MCF 10A (cell line): ENCODE data around the gene HYLS1. TPM values are rescaled to one million over a fixed set of nuclear protein-coding genes. Genes with fewer than 3 reads are reported as not detected.
"Not testable (repeated sequence)": the region's sequence is repeated elsewhere in the genome, so short reads cannot be mapped to it uniquely, and the experiment has no call there.

Experiments used
- Bru-seq: library from RNA; stranded (reverse); fragments of 400-500 nt; gene quantifications from one replicate; lab custom pipeline; 2021; lab: Mats Ljungman, UMichigan
- BruChase-seq, 2 experiments: library from RNA; stranded (reverse); fragments of 400-500 nt; gene quantifications; one replicate each; lab custom pipeline; 2021; lab: Mats Ljungman, UMichigan
- BruUV-seq: library from RNA; stranded (reverse); fragments of 400-500 nt; replicated peaks from 2 replicates; lab custom pipeline; 2021; lab: Mats Ljungman, UMichigan
- CTCF ChIA-PET: fragments of 300-600 bp; sonication (Branson Sonifier 250); formaldehyde crosslinking; extraction: SDS; loops from one replicate; lab custom pipeline; 2021; ENCODE audit warnings: antibody characterized with exemption, inconsistent platforms; lab: Yijun Ruan, JAX
- POLR2A ChIA-PET: fragments of 300-600, 350-650 bp; sonication (Branson Sonifier 250); formaldehyde crosslinking; extraction: SDS; loops from one replicate; lab custom pipeline; 2020; ENCODE audit warnings: antibody characterized with exemption, inconsistent platforms; lab: Yijun Ruan, JAX
- DNase-seq: peaks from one replicate; pipeline ENCODE4 v3.0.0-alpha.2; 2018; ENCODE audit not compliant: unreplicated experiment
- H3K27ac Mint-ChIP-seq: one replicate; pipeline ENCODE4 v1.8.0; 2022; ENCODE audit warnings: mild to moderate bottlenecking, low read depth, mixed read lengths; ENCODE audit not compliant: unreplicated experiment
- H3K27me3 Mint-ChIP-seq: one replicate; pipeline ENCODE4 v1.8.0; 2022; ENCODE audit warnings: mixed read lengths; ENCODE audit not compliant: insufficient read depth, unreplicated experiment
- H3K36me3 Mint-ChIP-seq: one replicate; pipeline ENCODE4 v1.8.0; 2022; ENCODE audit warnings: mild to moderate bottlenecking, moderate library complexity, mixed read lengths; ENCODE audit not compliant: insufficient read depth, unreplicated experiment
- H3K4me1 Mint-ChIP-seq: one replicate; pipeline ENCODE4 v1.8.0; 2022; ENCODE audit warnings: mixed read lengths; ENCODE audit not compliant: insufficient read depth, unreplicated experiment
- H3K4me3 Mint-ChIP-seq: one replicate; pipeline ENCODE4 v1.8.0; 2022; ENCODE audit warnings: mild to moderate bottlenecking, moderate library complexity, mixed read lengths; ENCODE audit not compliant: unreplicated experiment
- H3K9me3 Mint-ChIP-seq: one replicate; pipeline ENCODE4 v1.8.0; 2022; ENCODE audit warnings: mixed read lengths; ENCODE audit not compliant: unreplicated experiment
- intact Hi-C: fragments of 100-400 bp; cut with micrococcal nuclease; formaldehyde crosslinking; loops from 2 replicates; pipeline ENCODE4 v1.14.1; 2022
- long read RNA-seq: library from polyadenylated mRNA; stranded (forward); transcript quantifications from one replicate; pipeline ENCODE4 v2.0.0, GENCODE V29; 2022
- total RNA-seq: library from RNA; stranded (reverse); gene quantifications from 2 replicates; pipeline ENCODE4 v1.2.3, GENCODE V29; 2022
- TF ChIP-seq, protein P1 (sequence below): fragments of 200-600 bp; IDR thresholded peaks from one replicate; pipeline ENCODE4 v1.8.0; 2022; ENCODE audit warnings: antibody characterized with exemption, mild to moderate bottlenecking; ENCODE audit not compliant: unreplicated experiment

Gene HYLS1
- 7.9 and 10.2 TPM in 2 replicates for total RNA-seq
- percentile 70 among the genes with signal in this experiment for Bru-seq, nascent RNA
- percentile 25 among the genes with signal in this experiment for BruChase-seq, experiment 1, labeled RNA remaining after a 6-hour chase
- percentile 58 among the genes with signal in this experiment for BruChase-seq, experiment 2, labeled RNA remaining after a 2-hour chase
- long read RNA-seq, transcript HYLS1-202 (3 exons, 2,061 nt) = major isoform, 30 of 37 reads
- long read RNA-seq, partial matches to known transcripts = 1 of 37 reads
- long read RNA-seq, other reads (novel, unspliced or antisense) = 6 of 37 reads

- intact Hi-C loops = no loop called here
- TF ChIP-seq, protein P1, sequence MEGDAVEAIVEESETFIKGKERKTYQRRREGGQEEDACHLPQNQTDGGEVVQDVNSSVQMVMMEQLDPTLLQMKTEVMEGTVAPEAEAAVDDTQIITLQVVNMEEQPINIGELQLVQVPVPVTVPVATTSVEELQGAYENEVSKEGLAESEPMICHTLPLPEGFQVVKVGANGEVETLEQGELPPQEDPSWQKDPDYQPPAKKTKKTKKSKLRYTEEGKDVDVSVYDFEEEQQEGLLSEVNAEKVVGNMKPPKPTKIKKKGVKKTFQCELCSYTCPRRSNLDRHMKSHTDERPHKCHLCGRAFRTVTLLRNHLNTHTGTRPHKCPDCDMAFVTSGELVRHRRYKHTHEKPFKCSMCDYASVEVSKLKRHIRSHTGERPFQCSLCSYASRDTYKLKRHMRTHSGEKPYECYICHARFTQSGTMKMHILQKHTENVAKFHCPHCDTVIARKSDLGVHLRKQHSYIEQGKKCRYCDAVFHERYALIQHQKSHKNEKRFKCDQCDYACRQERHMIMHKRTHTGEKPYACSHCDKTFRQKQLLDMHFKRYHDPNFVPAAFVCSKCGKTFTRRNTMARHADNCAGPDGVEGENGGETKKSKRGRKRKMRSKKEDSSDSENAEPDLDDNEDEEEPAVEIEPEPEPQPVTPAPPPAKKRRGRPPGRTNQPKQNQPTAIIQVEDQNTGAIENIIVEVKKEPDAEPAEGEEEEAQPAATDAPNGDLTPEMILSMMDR = no peak
- H3K9me3 Mint-ChIP-seq = no peaks in the 10 kb centered on the region
- H3K27me3 Mint-ChIP-seq = no peaks in the 10 kb centered on the region
- ChIA-PET CTCF (interaction anchor here (0.5 to 2.3 kb wide), 19 partner anchors 8 to 1893 kb away, joined by 3 to 18 read pairs (median 4); partner anchors contain the start of genes PUS3 and STT3A), POLR2A (interaction anchor here (0.6 to 3.0 kb wide), 20 partner anchors 9 to 1214 kb away, joined by 3 to 25 read pairs (median 4); partner anchors contain the start of genes CHEK1, EI24, PUS3 and RPUSD4)
- no TSS peak for BruUV-seq
- DNase-seq = peak; percentile 96
- no peaks in the 10 kb centered on the region for H3K36me3 Mint-ChIP-seq
- H3K4me1 Mint-ChIP-seq = peaks cover 15% of the 10 kb centered on the region
- peak within 1 kb of the TSS; percentile 83 for H3K4me3 Mint-ChIP-seq
- peak within 1 kb of the TSS; percentile 70 for H3K27ac Mint-ChIP-seq
Observed at GRCh38 chr11:125887373-125888324, at the start of gene HYLS1. HYLS1 (plus strand) TSS chr11:125887668; CDS start chr11:125899369, 11,701 bp downstream.

GRCh38 chr11:125842321-125842948, 45.0 kb upstream of the HYLS1 start:
- no TSS peak for BruUV-seq
- Mint-ChIP-seq H3K9me3 (peaks cover 22% of the 10 kb centered on the region), H3K27ac (no peak overlapping the region), H3K4me1 (no peaks in the 10 kb centered on the region), H3K36me3 (peaks cover 6% of the 10 kb centered on the region), H3K27me3 (no peaks in the 10 kb centered on the region), H3K4me3 (no peak overlapping the region)
- DNase-seq = no peak
- TF ChIP-seq, protein P1 = no peak
- CTCF ChIA-PET = interaction anchor here (0.6 kb wide), 1 partner anchor 55 kb away, joined by 3 read pairs; no protein-coding TSS in a partner anchor
- intact Hi-C loops = no loop called here
- POLR2A ChIA-PET = interaction anchor here (0.6 kb wide), 1 partner anchor 20 kb away, joined by 4 read pairs; no protein-coding TSS in a partner anchor

DNA sequence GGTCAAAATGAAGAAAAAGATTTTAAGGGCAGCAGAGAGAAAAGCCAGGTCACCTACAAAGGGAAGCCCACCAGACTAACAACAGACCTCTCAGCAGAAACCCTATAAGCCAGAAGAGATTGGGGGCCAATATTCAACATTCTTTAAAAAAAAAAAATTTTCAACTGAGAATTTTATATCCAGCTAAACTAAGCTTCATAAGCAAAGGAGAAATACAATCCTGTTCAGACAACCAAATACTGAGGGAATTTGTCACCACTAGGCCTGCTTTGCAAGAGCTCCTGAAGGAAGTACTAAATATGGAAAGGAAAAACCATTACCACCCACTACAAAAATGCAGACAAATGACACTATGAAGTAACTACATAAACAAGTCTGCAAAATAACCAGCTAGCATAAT, 41.3 kb upstream of the HYLS1 start:
- BruUV-seq = no TSS peak
- DNase-seq = no peak
- POLR2A ChIA-PET = no interaction called here
- Mint-ChIP-seq H3K27me3 (no peaks in the 10 kb centered on the region), H3K4me3 (no peak overlapping the region), H3K36me3 (peaks cover 6% of the 10 kb centered on the region), H3K9me3 (peaks cover 25% of the 10 kb centered on the region), H3K27ac (no peak overlapping the region), H3K4me1 (no peaks in the 10 kb centered on the region)
- CTCF ChIA-PET = no interaction called here
- intact Hi-C loops = no loop called here
- TF ChIP-seq, protein P1 = no peak

DNA sequence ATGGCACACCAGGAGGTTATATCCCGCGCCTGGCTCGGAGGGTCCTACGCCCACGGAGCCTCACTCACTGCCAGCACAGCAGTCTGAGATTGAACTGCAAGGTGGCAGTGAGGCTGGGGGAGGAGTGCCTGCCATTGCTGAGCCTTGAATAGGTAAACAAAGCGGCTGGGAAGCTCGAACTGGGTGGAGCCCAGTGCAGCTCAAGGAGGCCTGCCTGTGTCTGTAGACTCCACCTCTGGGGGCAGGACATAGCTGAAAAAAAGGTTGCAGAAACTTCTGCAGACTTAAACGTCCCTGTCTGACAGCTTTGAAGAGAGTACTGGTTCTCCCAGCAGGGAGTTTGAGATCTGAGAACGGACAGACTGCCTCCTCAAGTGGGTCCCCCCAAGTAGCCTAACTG, 29.8 kb upstream of the HYLS1 start:
- CTCF ChIA-PET = interaction anchor here (0.6 kb wide), 1 partner anchor 1214 kb away, joined by 3 read pairs; no protein-coding TSS in a partner anchor
- H3K27me3 Mint-ChIP-seq, H3K36me3 Mint-ChIP-seq, intact Hi-C loops, H3K27ac Mint-ChIP-seq, POLR2A ChIA-PET, H3K4me3 Mint-ChIP-seq, DNase-seq, BruUV-seq, H3K4me1 Mint-ChIP-seq: not testable (repeated sequence)
- peaks cover 13% of the 10 kb centered on the region for H3K9me3 Mint-ChIP-seq

DNA sequence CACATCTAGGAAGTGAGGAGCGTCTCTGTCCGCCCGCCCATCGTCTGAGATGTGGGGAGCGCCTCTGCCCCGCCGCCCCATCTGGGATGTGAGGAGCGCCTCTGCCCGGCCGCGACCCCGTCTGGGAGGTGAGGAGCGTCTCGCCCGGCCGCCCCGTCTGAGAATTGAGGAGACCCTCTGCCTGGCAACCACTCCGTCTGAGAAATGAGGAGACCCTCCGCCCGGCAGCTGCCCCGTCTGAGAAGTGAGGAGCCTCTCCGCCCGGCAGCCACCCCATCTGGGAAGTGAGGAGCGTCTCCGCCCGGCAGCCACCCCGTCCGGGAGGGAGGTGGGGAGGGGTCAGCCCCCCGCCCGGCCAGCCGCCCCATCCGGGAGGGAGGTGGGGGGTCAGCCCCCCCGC, 24.7 kb upstream of the HYLS1 start:
- BruUV-seq, H3K36me3 Mint-ChIP-seq, H3K4me3 Mint-ChIP-seq, H3K4me1 Mint-ChIP-seq, intact Hi-C loops, POLR2A ChIA-PET, H3K27me3 Mint-ChIP-seq, H3K27ac Mint-ChIP-seq, CTCF ChIA-PET, H3K9me3 Mint-ChIP-seq, DNase-seq: not testable (repeated sequence)

GRCh38 chr11:125865354-125865753, 22.1 kb upstream of the HYLS1 start:
- H3K27me3 Mint-ChIP-seq, intact Hi-C loops, CTCF ChIA-PET, H3K4me3 Mint-ChIP-seq, DNase-seq, BruUV-seq, H3K9me3 Mint-ChIP-seq, H3K27ac Mint-ChIP-seq, H3K4me1 Mint-ChIP-seq, H3K36me3 Mint-ChIP-seq, POLR2A ChIA-PET: not testable (repeated sequence)
